ENCODE measurements around the gene RALGPS2. TPM values are rescaled to one million over a fixed set of nuclear protein-coding genes. Genes with fewer than 3 reads are reported as not detected.
A peak's percentile ranks its signal among the peaks of the same experiment; 100 is the strongest.

RALGPS2 gene
- total and polyA plus RNA-seq, 2 of the 8 experiments (the other 6 are each of a cell fraction or from before 2014, with no cell fraction given): 6.7 to 38.0 TPM

- Histone ChIP-seq H3K56ac (replicated peaks; ENCODE audit: insufficient read length, low read depth, low read length) (no peak overlapping the region), H3K14ac (ENCODE audit: insufficient read length) (no peak overlapping the region), H3K79me2 (ENCODE audit: control insufficient read depth in 1 of 2, insufficient read depth in 2 of 2, low read length in 2 of 2) (no peaks in the 10 kb centered on the region), H2AFZ (ENCODE audit: low read length) (no peak overlapping the region), H3K18ac (ENCODE audit: extremely low read depth, low read length) (no peak overlapping the region), H3K4me3 (ENCODE audit: extremely low read depth in 1 of 4, insufficient read depth in 2 of 4, low read depth in 3 of 4, low read length in 4 of 4) (peak overlapping the region in 1 of 4 experiments; percentile 35; a peak in 2 of 8 replicates), H2AK5ac (ENCODE audit: low read depth, low read length) (no peak overlapping the region), H4K5ac (ENCODE audit: insufficient read length, low read depth, low read length) (no peak overlapping the region), H2BK20ac (ENCODE audit: low read length) (no peak overlapping the region), H3K79me1 (ENCODE audit: low read depth, low read length) (no peaks in the 10 kb centered on the region), H3K4me2 (ENCODE audit: insufficient read depth in 1 of 2, low read depth in 2 of 2, low read length in 2 of 2) (peak overlapping the region; percentile 3 to 22; a peak in 1 of 4 replicates), H2BK5ac (ENCODE audit: low read depth, low read length) (no peak overlapping the region), H2BK15ac (ENCODE audit: low read length) (no peak overlapping the region), H3K36me3 (ENCODE audit: control insufficient read depth in 2 of 4, insufficient read depth in 4 of 4, low read length in 3 of 4) (no peaks in the 10 kb centered on the region), H3K27me3 (replicated peaks in 1 of 4; ENCODE audit: control insufficient read depth in 3 of 4, extremely low read depth in 1 of 4, insufficient read depth in 3 of 4, low read length in 3 of 4) (no peaks in the 10 kb centered on the region), H2BK120ac (replicated peaks; ENCODE audit: low read depth, low read length) (no peak overlapping the region), H3K9me3 (ENCODE audit: insufficient read depth in 2 of 2, low read depth in 1 of 2, low read length in 1 of 2) (no peaks in the 10 kb centered on the region), H3K9ac (replicated peaks in 1 of 4; ENCODE audit: extremely low read depth in 1 of 4, low read depth in 3 of 4, low read length in 3 of 4) (no peak overlapping the region), H3K27ac (ENCODE audit: low read depth, low read length) (no peak overlapping the region), H3K23ac (ENCODE audit: insufficient read length) (no peak overlapping the region), H4K8ac (ENCODE audit: extremely low read depth, insufficient read depth, low read length) (no peak overlapping the region), H4K20me1 (replicated peaks in 1 of 2; ENCODE audit: control insufficient read depth in 1 of 2, insufficient read depth in 2 of 2, low read length in 2 of 2) (no peaks in the 10 kb centered on the region), H3K4ac (replicated peaks; ENCODE audit: insufficient read length, low read depth, low read length) (no peak overlapping the region), H2BK12ac (ENCODE audit: low read depth, low read length) (no peak overlapping the region), H4K91ac (replicated peaks; ENCODE audit: insufficient read length, low read length) (no peak overlapping the region), H3K23me2 (ENCODE audit: low read depth, low read length) (no peaks in the 10 kb centered on the region), H3K4me1 (replicated peaks in 1 of 4; ENCODE audit: control insufficient read depth in 3 of 4, insufficient read depth in 4 of 4, low read length in 3 of 4) (peaks cover 0 to 6% (median 2%) of the 10 kb centered on the region in 4 experiments; a peak in 2 of 7 replicates)
- no peak for TF ChIP-seq RBBP5 (IDR thresholded peaks at IDR 0.05; ENCODE audit: borderline replicate concordance, low read depth, low read length)
- TF ChIP-seq POLR2A (IDR thresholded peaks at IDR 0.05; ENCODE audit: control extremely low read depth in 1 of 2, low read depth in 2 of 2, low read length in 2 of 2): no peak
- TF ChIP-seq EZH2 (IDR thresholded peaks at IDR 0.05; ENCODE audit: low read depth, low read length, severe bottlenecking): no peak
- TF ChIP-seq CBX8 (IDR thresholded peaks at IDR 0.05; ENCODE audit: borderline replicate concordance, low read depth, low read length): no peak
- TF ChIP-seq CHD2 (IDR thresholded peaks at IDR 0.05; ENCODE audit: low read length): no peak
- no peak for TF ChIP-seq SIN3A (conservative IDR thresholded peaks at IDR 0.05 in 1 of 2, IDR thresholded peaks at IDR 0.05 in 1 of 2; ENCODE audit: low read depth in 1 of 2, low read length in 2 of 2)
- ChIA-PET CTCF (ENCODE audit: partially characterized antibody) (no interaction called here), POLR2A (ENCODE audit: partially characterized antibody) (interaction anchor here (0.7 kb wide), 1 partner anchor 57 kb away, joined by 3 read pairs; no protein-coding TSS in a partner anchor)
- 55% methylated on average over 1 of the region's 1 CpG; no CpG with 5 or more reads in 1 of the 2 experiments for WGBS, 2 experiments (ENCODE audit: extremely low coverage in 1 of 2, insufficient coverage in 1 of 2, insufficient read length in 1 of 2, insufficient replicate concordance in 2 of 2, low coverage in 1 of 2, low lambda C conversion rate in 2 of 2, missing lambda C conversion rate in 1 of 2)
- FAIRE-seq (no peak), DNase-seq (ENCODE audit: low read depth in 1 of 2, low spot score in 2 of 2) (no peak)
Observed at GRCh38 chr1:178868706-178869105, 143.7 kb downstream of the RALGPS2 start.
